ENCODE measurements around the gene REXO4. TPM values are rescaled to one million over a fixed set of nuclear protein-coding genes. Genes with fewer than 3 reads are reported as not detected.
A peak's percentile ranks its signal among the peaks of the same experiment; 100 is the strongest.

The REXO4 gene
- total and polyA plus RNA-seq, 9 of the 15 experiments (the other 6 are each of a cell fraction or from before 2014, with no cell fraction given): 3.4 to 72.9 (median 31.1) TPM

- TF ChIP-seq ZBTB8A (IDR thresholded peaks at IDR 0.05; ENCODE audit: partially characterized antibody): no peak
- peak; percentile 89; the same call in 1 of the 2 replicates for TF ChIP-seq NKRF (IDR thresholded peaks at IDR 0.05; ENCODE audit: borderline replicate concordance)
- TF ChIP-seq MEIS2 (IDR thresholded peaks at IDR 0.05; ENCODE audit: partially characterized antibody): peak; percentile 29
- TF ChIP-seq ZNF197 (CRISPR knock-in tag; IDR thresholded peaks at IDR 0.05; ENCODE audit: low read depth): no peak
- peak; percentile 85; the same call in 1 of the 2 replicates for TF ChIP-seq ZC3H8 (IDR thresholded peaks at IDR 0.05)
- no peak for TF ChIP-seq ELF4 (CRISPR knock-in tag; IDR thresholded peaks at IDR 0.05)
- TF ChIP-seq ZNF224 (CRISPR knock-in tag; IDR thresholded peaks at IDR 0.05): no peak
- peak; percentile 100 for TF ChIP-seq GABPB1 (CRISPR knock-in tag; IDR thresholded peaks at IDR 0.05)
- TF ChIP-seq ZNF140 (CRISPR knock-in tag; IDR thresholded peaks at IDR 0.05): no peak
- TF ChIP-seq ZNF398 (CRISPR knock-in tag; IDR thresholded peaks at IDR 0.05): no peak
- peak; percentile 67; the same call in 1 of the 2 replicates for TF ChIP-seq E2F1 (CRISPR knock-in tag; IDR thresholded peaks at IDR 0.05)
- peak; percentile 74; the same call in 1 of the 2 replicates for TF ChIP-seq TARDBP (IDR thresholded peaks at IDR 0.05)
- TF ChIP-seq FOXP4 (CRISPR knock-in tag; IDR thresholded peaks at IDR 0.05; ENCODE audit: borderline replicate concordance): no peak
- TF ChIP-seq SMAD1 (IDR thresholded peaks at IDR 0.05; ENCODE audit: low read depth, low read length, partially characterized antibody): no peak
- TF ChIP-seq ELK3 (CRISPR knock-in tag; IDR thresholded peaks at IDR 0.05): no peak
- 0 out of 4 replicates have a peak, but pooled peaks of 1 of the 2 experiments have one; percentile 16 for TF ChIP-seq SRF (CRISPR knock-in tag; IDR thresholded peaks at IDR 0.05)
Measured at GRCh38 chr9:133417541-133418461, at the start of gene REXO4 (continued).
